IPS-NIHi7 (cell line): Measurements from ENCODE around the gene PPDPF.
A peak's percentile ranks its signal among the peaks of the same experiment; 100 is the strongest.

Experiments used
- DNase-seq: peaks from one replicate; pipeline ENCODE4 v3.0.0; 2012; ENCODE audit warnings: mixed read lengths; ENCODE audit errors: extremely low spot score

Gene PPDPF

GRCh38 chr20:63537525-63538203 is 17.1 kb downstream of the PPDPF start:
- DNase-seq: peak; percentile 97

DNA sequence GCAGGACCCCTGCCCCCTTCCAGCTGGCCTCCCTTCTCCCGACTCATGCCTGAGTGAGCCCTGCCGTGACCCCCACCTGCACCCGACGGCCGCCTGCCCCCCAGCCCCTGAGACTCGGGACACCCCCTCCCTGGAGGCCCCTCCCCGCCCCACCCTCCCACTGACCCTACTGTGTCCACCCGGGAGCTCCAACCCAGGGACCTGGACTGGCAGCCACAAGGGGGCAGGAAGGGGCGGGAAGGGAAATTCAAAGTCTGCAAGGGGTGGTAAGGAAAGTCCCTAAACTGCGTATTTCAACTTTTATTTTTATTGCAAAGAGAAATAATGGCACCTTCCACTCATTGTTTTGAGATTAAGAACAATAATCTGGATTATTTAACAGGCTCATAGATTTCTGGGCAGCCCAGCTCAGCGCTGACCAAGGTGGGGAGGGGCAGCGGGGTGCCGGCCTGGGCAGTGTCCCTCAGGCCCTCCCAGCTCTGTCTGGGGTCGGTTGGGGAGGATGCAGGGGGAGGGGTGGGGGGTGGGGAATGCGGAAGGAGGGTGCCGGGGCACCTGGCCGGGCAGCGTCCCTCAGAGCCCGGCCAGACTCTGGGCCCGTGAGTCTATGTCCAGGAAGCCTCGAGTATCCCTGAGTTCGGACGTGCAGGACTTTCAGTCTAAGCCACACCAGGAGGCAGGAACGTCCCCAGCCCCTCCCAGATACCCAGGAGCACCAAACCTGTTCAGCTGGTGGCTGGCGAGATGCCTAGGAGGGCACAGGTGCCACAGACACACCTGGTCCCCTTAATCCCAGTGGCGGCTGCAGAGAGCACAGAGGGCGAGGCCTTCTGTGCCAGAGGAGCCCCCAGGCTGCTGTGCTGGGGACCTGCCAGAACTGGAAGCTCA is 17.9 kb downstream of the PPDPF start:
- no peak for DNase-seq

DNA sequence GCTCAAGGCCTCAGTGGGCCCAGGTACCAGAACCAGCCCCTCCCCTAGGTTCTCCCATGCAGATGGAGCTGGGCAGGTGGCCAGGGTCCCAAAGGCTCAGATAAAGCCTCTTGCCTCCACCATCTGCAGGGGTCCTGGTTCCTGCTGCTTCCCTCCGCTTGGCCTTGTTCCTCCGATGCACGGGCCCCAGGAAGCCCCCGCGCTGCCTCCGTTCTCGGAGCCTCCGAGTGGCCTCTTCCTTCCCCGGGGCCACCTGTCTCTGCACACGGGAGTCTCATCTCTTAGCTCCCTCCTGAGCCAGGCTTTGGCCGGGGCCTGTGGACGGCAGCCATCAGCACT is 18.5 kb downstream of the PPDPF start:
- DNase-seq: no peak

- DNase-seq: no peak
Measured at GRCh38 chr20:63539441-63540370, 19.1 kb downstream of the PPDPF start.

DNA sequence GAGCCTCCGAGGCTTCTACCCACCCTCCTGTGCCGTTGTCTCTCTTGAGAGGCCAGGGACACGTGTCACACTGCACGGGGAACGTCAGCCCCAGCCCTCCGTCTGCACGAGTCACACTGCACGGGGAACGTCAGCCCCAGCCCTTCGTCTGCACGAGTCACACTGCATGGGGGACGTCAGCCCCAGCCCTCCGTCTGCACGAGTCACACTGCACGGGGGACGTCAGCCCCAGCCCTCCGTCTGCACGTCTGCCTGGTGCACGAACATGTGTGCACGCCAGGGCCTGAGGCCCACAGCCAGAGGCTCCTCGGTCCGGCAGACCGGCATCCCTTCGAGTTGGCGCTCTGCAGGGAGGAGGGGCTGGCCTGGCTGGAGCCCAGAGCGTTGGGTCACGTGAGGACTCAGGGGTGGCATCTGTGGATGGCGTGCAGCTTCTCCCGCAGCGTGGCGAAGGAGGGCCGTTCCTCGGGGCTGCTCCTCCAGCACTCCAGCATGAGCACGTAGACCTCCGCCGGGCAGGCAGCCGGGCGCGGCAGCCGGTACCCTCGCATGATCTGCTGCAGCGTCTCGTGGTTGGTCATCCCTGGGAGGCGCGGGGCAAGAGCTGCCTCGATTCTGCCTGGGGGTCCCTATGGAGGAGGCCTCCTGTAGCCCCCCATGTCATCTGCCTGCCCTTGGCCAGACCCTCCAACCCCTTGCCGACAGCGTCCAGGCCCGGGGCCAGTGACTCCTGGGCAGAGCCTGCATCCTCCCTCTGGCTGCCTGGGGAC is 20.0 kb downstream of the PPDPF start:
- no peak for DNase-seq

- DNase-seq: no peak
Measured at GRCh38 chr20:63541371-63541770, 20.8 kb downstream of the PPDPF start.

GRCh38 chr20:63542031-63542559 is 21.5 kb downstream of the PPDPF start:
- DNase-seq: no peak

- DNase-seq: no peak
Measured at GRCh38 chr20:63542696-63543095, 22.1 kb downstream of the PPDPF start.

- DNase-seq: no peak
Measured at GRCh38 chr20:63543131-63543530, 22.6 kb downstream of the PPDPF start.

- no peak for DNase-seq
Measured at GRCh38 chr20:63543733-63544132, 23.2 kb downstream of the PPDPF start.

GRCh38 chr20:63544241-63544957 is 23.8 kb downstream of the PPDPF start:
- no peak for DNase-seq

DNA sequence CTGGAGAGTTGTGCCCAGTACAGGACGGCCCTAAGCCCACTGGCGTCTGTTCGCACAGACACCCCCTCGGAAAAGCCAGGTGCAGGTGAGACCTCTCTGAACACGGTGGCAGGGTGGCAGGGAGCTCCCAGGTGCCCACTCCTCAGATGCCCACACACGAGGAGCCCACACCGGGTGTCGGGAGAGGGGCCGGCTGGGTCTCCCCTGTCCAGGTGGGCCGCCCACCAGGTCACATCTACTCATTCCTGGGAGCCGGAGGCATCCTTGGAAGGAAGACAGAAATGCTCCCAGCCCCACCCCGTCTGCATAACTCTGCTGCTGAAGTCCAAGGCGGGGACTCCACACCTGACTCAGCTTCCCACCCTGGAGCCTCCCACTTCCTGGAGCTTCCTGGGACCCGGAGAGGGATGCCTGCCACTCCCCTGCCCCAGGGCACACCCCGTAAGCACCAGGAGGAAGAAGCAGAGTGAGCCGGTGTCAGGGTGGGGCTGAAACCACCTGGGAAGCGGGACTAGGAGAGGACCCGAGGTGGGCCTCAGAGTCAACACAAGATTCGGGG is 24.5 kb downstream of the PPDPF start:
- DNase-seq: no peak

GRCh38 chr20:63545814-63546213 is 25.2 kb downstream of the PPDPF start:
- no peak for DNase-seq

- DNase-seq: no peak
Measured at GRCh38 chr20:63546256-63546955, 25.8 kb downstream of the PPDPF start.

DNA sequence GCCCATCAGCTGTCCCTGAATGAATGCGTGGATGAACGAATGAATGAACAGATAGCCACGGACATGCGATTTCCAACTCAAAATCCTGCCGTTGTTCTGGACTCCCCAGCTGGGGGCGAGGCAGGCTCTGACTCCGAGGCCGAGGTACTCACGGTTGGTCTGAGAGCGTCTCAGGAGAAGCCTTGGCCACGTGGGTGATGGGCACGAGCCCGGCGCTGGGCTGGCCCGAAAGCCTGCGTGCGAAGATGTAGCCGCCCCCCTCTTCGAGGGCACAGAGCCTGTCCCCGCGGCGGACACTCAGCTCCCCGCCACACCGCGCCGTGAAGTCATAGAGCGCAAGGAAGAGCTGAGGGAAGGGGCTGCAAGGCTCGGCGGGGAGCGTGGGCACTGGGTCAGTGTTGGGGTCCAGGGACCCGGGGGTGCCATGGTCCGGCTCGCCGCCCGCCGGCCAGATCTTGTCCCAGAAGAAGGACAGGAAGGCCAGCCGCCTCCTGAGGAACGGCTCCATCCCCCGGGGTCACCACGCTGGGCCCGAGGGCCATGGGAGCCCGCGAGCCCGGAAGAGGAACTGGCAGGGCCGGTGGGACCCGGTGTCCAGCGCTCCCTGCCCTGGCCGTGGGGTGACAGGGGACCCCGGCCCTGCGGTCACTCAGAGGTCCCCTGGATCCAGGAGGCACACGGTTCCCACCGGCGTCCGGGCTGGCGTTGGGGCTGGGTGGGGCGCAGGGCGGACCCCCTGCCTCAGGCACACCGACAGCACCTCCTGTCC is 26.6 kb downstream of the PPDPF start:
- no peak for DNase-seq

DNA sequence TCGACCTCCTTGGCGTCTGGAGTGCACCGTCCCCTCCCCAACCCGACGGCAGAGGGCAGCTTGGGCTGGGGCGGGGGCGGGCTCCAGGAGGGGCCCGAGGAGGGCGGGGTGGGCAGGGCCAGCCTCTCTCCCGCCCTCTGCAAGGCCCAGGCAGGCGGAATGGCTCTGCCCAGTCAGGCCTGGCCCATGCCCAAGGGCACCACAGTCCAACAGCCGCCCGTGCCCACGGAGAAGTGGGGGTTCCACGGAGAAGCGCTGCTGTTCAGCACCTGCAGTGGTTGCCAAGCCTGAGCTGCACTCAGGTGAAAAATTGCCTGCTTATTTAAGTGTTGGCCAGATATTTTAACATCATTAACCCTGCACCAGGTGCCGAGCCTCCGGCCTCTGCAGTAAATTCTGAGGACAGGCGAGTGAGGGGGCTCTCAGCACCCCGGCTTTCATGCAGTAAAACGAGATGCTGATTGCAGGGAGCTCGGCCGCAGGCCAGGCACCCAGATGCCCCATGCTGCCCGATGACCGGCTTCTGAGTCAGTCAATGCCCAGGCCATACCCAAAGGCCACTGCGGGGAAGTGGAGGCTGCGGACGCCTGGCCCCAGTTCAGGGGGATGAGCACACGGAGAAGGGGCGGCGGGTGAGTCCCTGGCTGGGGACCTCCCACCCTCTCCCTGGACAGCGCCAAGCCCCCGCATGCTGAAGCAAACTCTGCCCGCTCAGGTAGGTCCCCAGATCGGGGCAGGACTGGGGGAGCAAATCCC is 27.3 kb downstream of the PPDPF start, which contains the start of gene SRMS:
Gene SRMS, minus strand, starts transcription at position 25 of the 756 bp plus-strand sequence. CDS start 286 bp downstream, outside the sequence.
- peak; percentile 78 for DNase-seq

- no peak for DNase-seq
Measured at GRCh38 chr20:63548542-63548941, 28.0 kb downstream of the PPDPF start.

DNA sequence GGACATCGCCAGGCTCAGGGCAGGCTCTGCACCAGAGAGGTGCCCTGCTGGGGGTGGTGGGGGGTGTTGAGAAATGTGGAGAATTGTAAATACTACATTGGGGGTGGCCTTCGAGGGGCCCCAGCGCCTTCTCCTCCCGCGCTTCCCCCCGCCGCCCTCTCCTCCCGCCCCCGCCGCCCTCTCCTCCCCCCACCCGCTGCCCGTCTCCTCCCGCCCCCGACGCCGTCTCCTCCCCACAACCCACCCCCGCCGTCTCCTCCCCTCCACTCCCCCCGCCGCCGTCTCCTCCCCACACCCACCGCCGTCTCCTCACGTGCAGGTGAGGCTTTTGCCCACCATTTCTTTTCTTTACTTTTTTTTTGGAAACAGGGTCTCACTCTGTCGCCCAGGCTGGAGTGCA is 28.5 kb downstream of the PPDPF start:
- no peak for DNase-seq
